Fibroblast of skin of abdomen (primary cell): ENCODE measurements around the gene RET. TPM values are rescaled to one million over a fixed set of nuclear protein-coding genes. Genes with fewer than 3 reads are reported as not detected.

Source experiments
- DNase-seq: peaks from one replicate; pipeline ENCODE4 v3.0.0-alpha.2; 2013
- polyA plus RNA-seq, 2 experiments: library from polyadenylated mRNA; unstranded; fragments of 120-200 nt; gene quantifications; one replicate each; pipeline ENCODE4 v1.2.1, GENCODE V29; 2013; ENCODE audit not compliant: insufficient read length in 2 of 2

RET gene
- 0.45 TPM for polyA plus RNA-seq (2013, experiment 1 of 2; ENCODE audit: insufficient read length)
- polyA plus RNA-seq (2013, experiment 2 of 2; ENCODE audit: insufficient read length) = 0.69 TPM

- DNase-seq = peak; percentile 18
These were observed at the start of gene RET for GRCh38 chr10:43076876-43077420. Gene RET, plus strand, starts transcription at chr10:43077069. Its CDS starts 190 bp downstream, at chr10:43077259.

- no peak for DNase-seq
These were observed 49.4 kb upstream of the RET start for GRCh38 chr10:43027331-43027955.

- no peak for DNase-seq
These were observed 48.7 kb upstream of the RET start for GRCh38 chr10:43028143-43028542.

GRCh38 chr10:43029043-43029442, 47.8 kb upstream of the RET start:
- no peak for DNase-seq

GRCh38 chr10:43032613-43033012, 44.3 kb upstream of the RET start:
- no peak for DNase-seq

GRCh38 chr10:43035800-43036199, 41.1 kb upstream of the RET start:
- DNase-seq = no peak

GRCh38 chr10:43036481-43037428, 40.1 kb upstream of the RET start:
- no peak for DNase-seq

- no peak for DNase-seq
These were observed 39.4 kb upstream of the RET start for GRCh38 chr10:43037440-43037839.

GRCh38 chr10:43037942-43038782, 38.7 kb upstream of the RET start:
- no peak for DNase-seq

GRCh38 chr10:43038783-43039623, 37.9 kb upstream of the RET start:
- no peak for DNase-seq

GRCh38 chr10:43039624-43040481, 37.0 kb upstream of the RET start:
- DNase-seq = no peak

- no peak for DNase-seq
These were observed 36.2 kb upstream of the RET start for GRCh38 chr10:43040482-43041256.

- no peak for DNase-seq
These were observed 35.2 kb upstream of the RET start for GRCh38 chr10:43041422-43042342.

- no peak for DNase-seq
These were observed 34.1 kb upstream of the RET start for GRCh38 chr10:43042503-43043341.

GRCh38 chr10:43043342-43043772, 33.5 kb upstream of the RET start:
- DNase-seq = no peak

- no peak for DNase-seq
These were observed 33.0 kb upstream of the RET start for GRCh38 chr10:43043773-43044447.

- DNase-seq = no peak
These were observed 32.4 kb upstream of the RET start for GRCh38 chr10:43044448-43044921.
